ENCODE results near the gene PFDN1. TPM values are rescaled to one million over a fixed set of nuclear protein-coding genes. Genes with fewer than 3 reads are reported as not detected.

Gene PFDN1
- total RNA-seq, 1 experiment from 2014 or later, result 69.1 TPM

DNA sequence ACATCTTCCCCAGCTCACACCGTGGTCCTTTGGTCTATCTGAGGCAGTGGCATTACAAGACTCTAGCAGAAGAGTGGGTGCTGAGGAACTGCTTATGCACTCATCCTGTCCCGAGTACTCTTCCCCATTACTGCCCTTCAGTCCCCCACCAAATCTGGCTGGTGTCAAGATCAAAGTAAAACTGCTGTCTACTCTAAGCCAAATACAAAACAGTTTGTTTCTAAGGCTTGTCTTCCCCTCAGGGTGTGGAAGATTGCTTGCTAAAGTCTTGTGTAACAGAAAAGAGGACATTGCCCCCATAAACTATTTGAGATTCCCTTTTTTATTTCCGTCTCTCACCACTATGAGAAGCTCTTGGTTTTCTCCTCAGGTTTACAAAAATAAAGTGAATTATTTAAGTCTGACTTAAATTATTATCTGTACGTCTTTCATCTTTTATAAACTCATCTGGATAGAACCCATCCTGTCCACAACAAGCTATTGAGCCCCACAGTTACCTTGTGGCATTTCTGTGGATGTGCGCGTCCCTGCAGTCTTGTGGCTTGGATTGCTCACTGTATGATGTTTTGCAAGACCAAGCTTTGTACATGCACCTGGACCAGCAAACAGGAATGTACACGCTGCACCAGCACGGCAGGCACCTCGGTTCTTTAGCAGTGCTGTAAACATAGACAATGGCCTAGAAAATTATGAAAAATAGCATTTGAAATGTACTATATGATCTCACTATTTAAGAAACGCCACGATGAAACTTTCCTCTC lies 66.9 kb downstream of the PFDN1 start:
- H3F3A ChIP-seq (ENCODE audit: insufficient read depth, low read depth), result no peaks in the 10 kb centered on the region
- no peak for DNase-seq
- no peaks in the 10 kb centered on the region for H3K36me3 ChIP-seq (ENCODE audit: low read depth)
- H3K4me2 ChIP-seq, result no peak overlapping the region
- no TSS peak for BruUV-seq (replicated peaks)
- ChIA-PET CTCF (interaction anchor here (0.6 kb wide), 3 partner anchors 8 to 174 kb away, joined by 3 to 4 read pairs (median 4); no protein-coding TSS in a partner anchor), POLR2A (ENCODE audit: unreplicated experiment) (interaction anchor here (0.7 kb wide), 1 partner anchor 113 kb away, joined by 10 read pairs; no protein-coding TSS in a partner anchor)
- H4K20me1 ChIP-seq (ENCODE audit: insufficient read depth), result no peaks in the 10 kb centered on the region
- no peaks in the 10 kb centered on the region for H3K79me2 ChIP-seq (ENCODE audit: low read depth)
- no peak overlapping the region for H3K4me3 ChIP-seq
- no peaks in the 10 kb centered on the region for H3K27me3 ChIP-seq (ENCODE audit: insufficient read depth, low read depth)
- TF ChIP-seq EZH2 (IDR thresholded peaks at IDR 0.05; ENCODE audit: low read depth), result no peak
- TF ChIP-seq, protein P1, sequence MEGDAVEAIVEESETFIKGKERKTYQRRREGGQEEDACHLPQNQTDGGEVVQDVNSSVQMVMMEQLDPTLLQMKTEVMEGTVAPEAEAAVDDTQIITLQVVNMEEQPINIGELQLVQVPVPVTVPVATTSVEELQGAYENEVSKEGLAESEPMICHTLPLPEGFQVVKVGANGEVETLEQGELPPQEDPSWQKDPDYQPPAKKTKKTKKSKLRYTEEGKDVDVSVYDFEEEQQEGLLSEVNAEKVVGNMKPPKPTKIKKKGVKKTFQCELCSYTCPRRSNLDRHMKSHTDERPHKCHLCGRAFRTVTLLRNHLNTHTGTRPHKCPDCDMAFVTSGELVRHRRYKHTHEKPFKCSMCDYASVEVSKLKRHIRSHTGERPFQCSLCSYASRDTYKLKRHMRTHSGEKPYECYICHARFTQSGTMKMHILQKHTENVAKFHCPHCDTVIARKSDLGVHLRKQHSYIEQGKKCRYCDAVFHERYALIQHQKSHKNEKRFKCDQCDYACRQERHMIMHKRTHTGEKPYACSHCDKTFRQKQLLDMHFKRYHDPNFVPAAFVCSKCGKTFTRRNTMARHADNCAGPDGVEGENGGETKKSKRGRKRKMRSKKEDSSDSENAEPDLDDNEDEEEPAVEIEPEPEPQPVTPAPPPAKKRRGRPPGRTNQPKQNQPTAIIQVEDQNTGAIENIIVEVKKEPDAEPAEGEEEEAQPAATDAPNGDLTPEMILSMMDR (conservative IDR thresholded peaks at IDR 0.05), result no peak
- H3K4me1 ChIP-seq (replicated peaks; ENCODE audit: insufficient read depth), result peaks cover 3% of the 10 kb centered on the region
- H3K27ac ChIP-seq, result no peak overlapping the region
- no peaks in the 10 kb centered on the region; the same call in 1 of the 2 replicates for H3K9me2 ChIP-seq (ENCODE audit: insufficient read depth)
- peaks cover 1% of the 10 kb centered on the region; the same call in 1 of the 2 replicates for H3K9me3 ChIP-seq (ENCODE audit: insufficient read depth, low read depth)
- intact Hi-C loops (cut with micrococcal nuclease; ENCODE audit: unreplicated experiment), result loop anchor here (10.0 kb wide), 1 partner anchor 451 kb away; no protein-coding TSS in a partner anchor
- no peak overlapping the region for H2AFZ ChIP-seq

DNA sequence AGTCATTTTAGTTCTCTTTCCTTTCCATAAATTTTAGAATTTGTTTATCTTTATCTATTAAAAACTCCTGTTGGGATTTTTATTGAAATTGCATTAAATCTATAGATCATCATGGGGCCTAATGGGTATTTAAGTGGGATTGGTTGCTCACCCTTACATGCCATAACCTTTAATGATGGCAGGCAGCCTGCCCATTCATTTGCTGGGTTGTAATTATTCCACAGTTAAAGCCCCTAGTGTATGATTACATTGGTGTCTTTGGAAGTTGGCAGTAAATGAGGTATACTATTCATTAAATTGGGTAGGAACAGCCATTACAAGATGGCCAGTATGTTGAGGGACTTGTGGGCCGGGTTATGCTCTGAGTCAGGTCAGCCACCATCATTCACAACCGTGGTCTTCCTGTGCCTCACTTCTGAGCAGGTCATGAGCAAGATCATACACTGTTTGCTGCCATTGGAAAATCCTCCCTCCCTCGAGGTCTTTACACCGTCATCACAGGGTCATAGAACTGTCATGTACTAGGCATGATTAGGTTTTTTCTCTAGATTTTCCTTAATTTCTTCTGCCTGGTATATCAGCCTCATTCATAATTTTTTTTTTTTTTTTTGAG lies 68.4 kb downstream of the PFDN1 start:
- H3K9me3 ChIP-seq (ENCODE audit: insufficient read depth, low read depth), result peaks cover 4% of the 10 kb centered on the region; the same call in 1 of the 2 replicates
- BruUV-seq (replicated peaks), result no TSS peak
- H3K27me3 ChIP-seq (ENCODE audit: insufficient read depth, low read depth), result no peaks in the 10 kb centered on the region
- H4K20me1 ChIP-seq (ENCODE audit: insufficient read depth), result no peaks in the 10 kb centered on the region
- no peak for TF ChIP-seq EZH2 (IDR thresholded peaks at IDR 0.05; ENCODE audit: low read depth)
- TF ChIP-seq, protein P1 (conservative IDR thresholded peaks at IDR 0.05), result no peak
- CTCF ChIA-PET, result no interaction called here
- H3K4me2 ChIP-seq, result no peak overlapping the region
- intact Hi-C loops (cut with micrococcal nuclease; ENCODE audit: unreplicated experiment), result loop anchor here (10.0 kb wide), 1 partner anchor 450 kb away; no protein-coding TSS in a partner anchor
- no peaks in the 10 kb centered on the region for H3F3A ChIP-seq (ENCODE audit: insufficient read depth, low read depth)
- no peaks in the 10 kb centered on the region; the same call in 1 of the 2 replicates for H3K9me2 ChIP-seq (ENCODE audit: insufficient read depth)
- no peak overlapping the region for H3K27ac ChIP-seq
- DNase-seq, result no peak
- H2AFZ ChIP-seq, result no peak overlapping the region
- H3K4me1 ChIP-seq (replicated peaks; ENCODE audit: insufficient read depth), result no peaks in the 10 kb centered on the region
- H3K36me3 ChIP-seq (ENCODE audit: low read depth), result no peaks in the 10 kb centered on the region
- no peaks in the 10 kb centered on the region for H3K79me2 ChIP-seq (ENCODE audit: low read depth)
- no peak overlapping the region for H3K4me3 ChIP-seq
- POLR2A ChIA-PET (ENCODE audit: unreplicated experiment), result no interaction called here

DNA sequence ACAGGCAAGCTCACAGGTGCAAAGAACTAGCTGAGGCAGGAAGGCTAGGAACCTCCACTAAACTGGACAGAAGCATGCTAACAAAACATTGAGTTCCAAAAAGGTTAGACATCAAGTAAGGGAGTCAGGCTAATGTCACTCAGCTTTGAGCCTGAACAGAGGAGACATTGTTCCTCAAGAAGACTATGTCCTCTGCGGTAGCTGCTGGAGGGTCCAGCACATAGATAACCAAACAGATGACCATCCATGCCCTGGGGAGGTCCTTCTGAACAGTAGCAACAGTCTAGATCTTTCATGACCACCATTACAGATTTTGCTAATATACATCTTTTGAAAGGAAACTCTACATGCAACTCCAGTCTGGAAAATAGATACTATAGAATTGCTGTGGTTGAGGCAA lies 70.2 kb downstream of the PFDN1 start:
- Histone ChIP-seq H3F3A (ENCODE audit: insufficient read depth, low read depth) (no peaks in the 10 kb centered on the region), H4K20me1 (ENCODE audit: insufficient read depth) (no peaks in the 10 kb centered on the region), H3K27me3 (ENCODE audit: insufficient read depth, low read depth) (no peaks in the 10 kb centered on the region), H3K27ac (no peak overlapping the region), H3K79me2 (ENCODE audit: low read depth) (no peaks in the 10 kb centered on the region), H3K36me3 (ENCODE audit: low read depth) (no peaks in the 10 kb centered on the region), H3K4me1 (replicated peaks; ENCODE audit: insufficient read depth) (no peaks in the 10 kb centered on the region), H2AFZ (no peak overlapping the region), H3K4me2 (no peak overlapping the region), H3K9me3 (ENCODE audit: insufficient read depth, low read depth) (peaks cover 4% of the 10 kb centered on the region; the same call in 1 of the 2 replicates), H3K9me2 (ENCODE audit: insufficient read depth) (no peaks in the 10 kb centered on the region; the same call in 1 of the 2 replicates), H3K4me3 (no peak overlapping the region)
- POLR2A ChIA-PET (ENCODE audit: unreplicated experiment), result no interaction called here
- intact Hi-C loops (cut with micrococcal nuclease; ENCODE audit: unreplicated experiment), result loop anchor here (10.0 kb wide), 1 partner anchor 448 kb away; no protein-coding TSS in a partner anchor
- no TSS peak for BruUV-seq (replicated peaks)
- no peak for DNase-seq
- CTCF ChIA-PET, result no interaction called here
- TF ChIP-seq, protein P1 (conservative IDR thresholded peaks at IDR 0.05), result no peak
- TF ChIP-seq EZH2 (IDR thresholded peaks at IDR 0.05; ENCODE audit: low read depth), result no peak
